ENCODE results near the gene MRPS11. TPM values are rescaled to one million over a fixed set of nuclear protein-coding genes. Genes with fewer than 3 reads are reported as not detected.

MRPS11 gene
- total and polyA plus RNA-seq, 2 of the 8 experiments (the other 6 are each of a cell fraction or from before 2014, with no cell fraction given) = 41.4 to 59.2 TPM

DNA sequence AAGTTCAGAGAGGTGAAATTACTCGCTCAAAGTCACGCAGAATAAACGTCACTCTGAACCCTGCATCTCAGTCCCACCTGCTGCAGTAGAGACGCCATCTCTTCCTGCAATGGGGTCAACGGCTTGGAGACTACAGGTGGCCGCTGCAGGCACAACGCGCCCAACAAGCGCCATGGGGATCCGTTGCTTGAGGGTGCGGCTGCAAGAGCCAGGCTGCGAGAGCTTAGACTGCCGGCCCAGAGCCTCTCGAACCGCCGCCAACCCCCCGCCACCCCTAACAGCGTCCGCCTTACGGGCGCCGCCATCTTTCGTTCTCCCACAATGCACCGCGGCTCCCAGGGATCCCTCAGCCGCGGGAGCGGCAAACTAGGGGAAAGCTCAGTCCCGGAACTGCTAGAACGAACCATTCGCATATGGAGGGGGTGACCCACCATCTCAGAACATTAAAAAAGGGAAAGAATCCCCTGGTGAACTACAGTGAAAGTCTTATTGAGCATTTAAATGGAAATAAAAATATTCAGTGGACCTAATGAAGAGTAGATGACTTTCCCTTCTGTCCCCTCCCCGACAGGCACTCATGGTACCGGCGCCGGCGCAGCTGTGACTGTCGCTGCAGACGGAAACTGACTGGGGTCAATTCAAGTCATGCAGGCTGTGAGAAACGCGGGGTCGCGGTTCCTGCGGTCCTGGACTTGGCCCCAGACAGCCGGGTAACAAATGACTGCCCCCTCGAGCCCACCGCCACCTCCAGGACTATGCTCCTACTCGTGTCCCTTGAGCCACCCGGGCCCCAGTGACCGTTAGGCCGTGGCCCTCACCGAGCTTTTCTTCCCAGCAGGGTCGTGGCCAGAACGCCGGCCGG, at the start of gene MRPS11, which contains the start of gene MRPL46 (continued):
- no peak for TF ChIP-seq RNF2 (IDR thresholded peaks at IDR 0.05; ENCODE audit: borderline replicate concordance, low read depth, low read length, missing control alignments, poor library complexity, severe bottlenecking)
- peak; percentile 86 for TF ChIP-seq TBP (IDR thresholded peaks at IDR 0.05; ENCODE audit: low read depth, low read length)
- TF ChIP-seq, protein P1, sequence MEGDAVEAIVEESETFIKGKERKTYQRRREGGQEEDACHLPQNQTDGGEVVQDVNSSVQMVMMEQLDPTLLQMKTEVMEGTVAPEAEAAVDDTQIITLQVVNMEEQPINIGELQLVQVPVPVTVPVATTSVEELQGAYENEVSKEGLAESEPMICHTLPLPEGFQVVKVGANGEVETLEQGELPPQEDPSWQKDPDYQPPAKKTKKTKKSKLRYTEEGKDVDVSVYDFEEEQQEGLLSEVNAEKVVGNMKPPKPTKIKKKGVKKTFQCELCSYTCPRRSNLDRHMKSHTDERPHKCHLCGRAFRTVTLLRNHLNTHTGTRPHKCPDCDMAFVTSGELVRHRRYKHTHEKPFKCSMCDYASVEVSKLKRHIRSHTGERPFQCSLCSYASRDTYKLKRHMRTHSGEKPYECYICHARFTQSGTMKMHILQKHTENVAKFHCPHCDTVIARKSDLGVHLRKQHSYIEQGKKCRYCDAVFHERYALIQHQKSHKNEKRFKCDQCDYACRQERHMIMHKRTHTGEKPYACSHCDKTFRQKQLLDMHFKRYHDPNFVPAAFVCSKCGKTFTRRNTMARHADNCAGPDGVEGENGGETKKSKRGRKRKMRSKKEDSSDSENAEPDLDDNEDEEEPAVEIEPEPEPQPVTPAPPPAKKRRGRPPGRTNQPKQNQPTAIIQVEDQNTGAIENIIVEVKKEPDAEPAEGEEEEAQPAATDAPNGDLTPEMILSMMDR (IDR thresholded peaks at IDR 0.05; ENCODE audit: control extremely low read depth in 1 of 3, insufficient read depth in 1 of 3, low read depth in 1 of 3, low read length in 3 of 3) = no peak
- TF ChIP-seq FOSL1 (IDR thresholded peaks at IDR 0.05; ENCODE audit: insufficient read depth, low read depth, low read length) = no peak
- TF ChIP-seq SAP30 (IDR thresholded peaks at IDR 0.05; ENCODE audit: insufficient read depth, insufficient replicate concordance, low read length) = peak; percentile 65
- TF ChIP-seq, protein P2, sequence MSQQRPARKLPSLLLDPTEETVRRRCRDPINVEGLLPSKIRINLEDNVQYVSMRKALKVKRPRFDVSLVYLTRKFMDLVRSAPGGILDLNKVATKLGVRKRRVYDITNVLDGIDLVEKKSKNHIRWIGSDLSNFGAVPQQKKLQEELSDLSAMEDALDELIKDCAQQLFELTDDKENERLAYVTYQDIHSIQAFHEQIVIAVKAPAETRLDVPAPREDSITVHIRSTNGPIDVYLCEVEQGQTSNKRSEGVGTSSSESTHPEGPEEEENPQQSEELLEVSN (IDR thresholded peaks at IDR 0.05) = peak; percentile 52; the same call in 1 of the 2 replicates
- no peak for TF ChIP-seq JUN (IDR thresholded peaks at IDR 0.05; ENCODE audit: low read depth, low read length)
- no peak for TF ChIP-seq MAFK (IDR thresholded peaks at IDR 0.05; ENCODE audit: low read depth, low read length)
- no peak for TF ChIP-seq RFX5 (IDR thresholded peaks at IDR 0.05; ENCODE audit: borderline replicate concordance, low read depth, low read length)
- peak; percentile 78; the same call in 1 of the 2 replicates for TF ChIP-seq TCF12 (IDR thresholded peaks at IDR 0.05; ENCODE audit: low read depth, low read length)
- TF ChIP-seq SP2 (IDR thresholded peaks at IDR 0.05; ENCODE audit: low read length) = no peak
- peak; percentile 96 for TF ChIP-seq JUND (IDR thresholded peaks at IDR 0.05; ENCODE audit: low read length)
- no peak for TF ChIP-seq ZNF274 (IDR thresholded peaks at IDR 0.05; ENCODE audit: borderline replicate concordance, extremely low read depth, low read length)
- TF ChIP-seq HDAC2 (IDR thresholded peaks at IDR 0.05; ENCODE audit: borderline replicate concordance in 1 of 2, low read depth in 2 of 2, low read length in 2 of 2) = peak in 1 of 2 experiments; percentile 68; a peak in 1 of 4 replicates
- no peak for TF ChIP-seq CHD2 (IDR thresholded peaks at IDR 0.05; ENCODE audit: low read length)
- TF ChIP-seq KDM4A (IDR thresholded peaks at IDR 0.05; ENCODE audit: low read depth, low read length, severe bottlenecking) = peak; percentile 89
- TF ChIP-seq, protein P3, sequence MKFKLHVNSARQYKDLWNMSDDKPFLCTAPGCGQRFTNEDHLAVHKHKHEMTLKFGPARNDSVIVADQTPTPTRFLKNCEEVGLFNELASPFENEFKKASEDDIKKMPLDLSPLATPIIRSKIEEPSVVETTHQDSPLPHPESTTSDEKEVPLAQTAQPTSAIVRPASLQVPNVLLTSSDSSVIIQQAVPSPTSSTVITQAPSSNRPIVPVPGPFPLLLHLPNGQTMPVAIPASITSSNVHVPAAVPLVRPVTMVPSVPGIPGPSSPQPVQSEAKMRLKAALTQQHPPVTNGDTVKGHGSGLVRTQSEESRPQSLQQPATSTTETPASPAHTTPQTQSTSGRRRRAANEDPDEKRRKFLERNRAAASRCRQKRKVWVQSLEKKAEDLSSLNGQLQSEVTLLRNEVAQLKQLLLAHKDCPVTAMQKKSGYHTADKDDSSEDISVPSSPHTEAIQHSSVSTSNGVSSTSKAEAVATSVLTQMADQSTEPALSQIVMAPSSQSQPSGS (IDR thresholded peaks at IDR 0.05; ENCODE audit: low read length) = no peak

All from H1 (cell line).